ENCODE measurements around the gene HDHD5.
A peak's percentile ranks its signal among the peaks of the same experiment; 100 is the strongest.
"Not testable (repeated sequence)": the region's sequence is repeated elsewhere in the genome, so short reads cannot be mapped to it uniquely, and the experiment has no call there.

HDHD5 gene

GRCh38 chr22:17161991-17162390 lies 2.9 kb upstream of the HDHD5 start:
- no peak for DNase-seq
- intact Hi-C loops (cut with DNase I), result loop anchor here (10.0 kb wide), 1 partner anchor 87 kb away; no protein-coding TSS in a partner anchor

GRCh38 chr22:17159504-17159951 lies 451 bp upstream of the HDHD5 start:
- peak; percentile 53 to 90 (median 78) for DNase-seq
- intact Hi-C loops (cut with DNase I), result no loop called here

- intact Hi-C loops (cut with DNase I), result no loop called here
- no peak for DNase-seq
Observed at GRCh38 chr22:17158176-17158567, 905 bp downstream of the HDHD5 start.

GRCh38 chr22:17157714-17158113 lies 1.4 kb downstream of the HDHD5 start:
- DNase-seq, result no peak
- intact Hi-C loops (cut with DNase I), result no loop called here

GRCh38 chr22:17155941-17156340 lies 3.1 kb downstream of the HDHD5 start:
- intact Hi-C loops (cut with DNase I), result no loop called here
- DNase-seq, result no peak

GRCh38 chr22:17152971-17153370 lies 6.1 kb downstream of the HDHD5 start:
- no peak for DNase-seq
- intact Hi-C loops (cut with DNase I), result no loop called here

- intact Hi-C loops (cut with DNase I), result no loop called here
- DNase-seq, result no peak
Observed at GRCh38 chr22:17152340-17152739, 6.7 kb downstream of the HDHD5 start.

- intact Hi-C loops (cut with DNase I), result no loop called here
- no peak for DNase-seq
Observed at GRCh38 chr22:17149076-17149815, 9.8 kb downstream of the HDHD5 start.

GRCh38 chr22:17147458-17147857 lies 11.6 kb downstream of the HDHD5 start:
- DNase-seq; intact Hi-C loops (cut with DNase I): not testable (repeated sequence)

GRCh38 chr22:17145021-17145680 lies 13.9 kb downstream of the HDHD5 start:
- intact Hi-C loops (cut with DNase I), result no loop called here
- DNase-seq, result no peak

- intact Hi-C loops (cut with DNase I), result no loop called here
- DNase-seq, result no peak
Observed at GRCh38 chr22:17143826-17144225, 15.3 kb downstream of the HDHD5 start.

GRCh38 chr22:17143101-17143500 lies 16.0 kb downstream of the HDHD5 start:
- DNase-seq, result no peak
- intact Hi-C loops (cut with DNase I), result no loop called here

- DNase-seq, result peak in 2 of 42 donors; percentile 0 to 9
- intact Hi-C loops (cut with DNase I), result no loop called here
Observed at GRCh38 chr22:17140826-17141766, 18.0 kb downstream of the HDHD5 start.

GRCh38 chr22:17140022-17140421 lies 19.1 kb downstream of the HDHD5 start:
- DNase-seq, result no peak
- intact Hi-C loops (cut with DNase I), result no loop called here

GRCh38 chr22:17138513-17138912 lies 20.6 kb downstream of the HDHD5 start:
- peak in 9 of 42 donors; percentile 31 to 65 (median 53) for DNase-seq
- intact Hi-C loops (cut with DNase I), result no loop called here

GRCh38 chr22:17137861-17138425 lies 21.1 kb downstream of the HDHD5 start:
- intact Hi-C loops (cut with DNase I), result no loop called here
- peak in 1 of 42 donors; percentile 33 for DNase-seq

- peak in 2 of 42 donors; percentile 18 to 21 for DNase-seq
- intact Hi-C loops (cut with DNase I), result no loop called here
Observed at GRCh38 chr22:17137170-17137569, 21.9 kb downstream of the HDHD5 start.

- peak in 3 of 42 donors; percentile 8 to 29 (median 23) for DNase-seq
Observed at GRCh38 chr22:17135153-17135760, 23.8 kb downstream of the HDHD5 start.

GRCh38 chr22:17133137-17133536 lies 25.9 kb downstream of the HDHD5 start:
- intact Hi-C loops (cut with DNase I), result no loop called here
- no peak for DNase-seq

More at GRCh38 chr22:17135153-17135760, 23.8 kb downstream of the HDHD5 start:
- intact Hi-C loops (cut with DNase I), result no loop called here
